ENCODE data around the gene ERICH6B.

DNA sequence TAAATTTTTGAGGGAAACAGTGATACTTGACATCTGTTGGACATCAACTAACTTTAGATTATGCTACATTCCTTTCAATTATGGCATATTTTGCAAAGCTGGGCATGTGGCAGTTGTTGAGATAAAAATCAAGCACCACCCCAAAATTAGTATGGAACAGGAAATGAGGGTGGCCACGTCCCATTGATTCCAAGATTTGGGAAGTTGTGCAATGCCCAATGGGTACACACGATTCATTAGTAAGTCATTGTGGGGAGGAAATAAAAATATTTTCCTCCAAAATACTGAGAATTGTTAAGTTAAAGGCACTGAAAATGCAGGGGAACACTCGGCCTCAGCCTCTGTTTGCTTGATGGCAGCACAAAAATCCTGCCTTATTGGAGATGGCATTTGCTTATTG is 7.6 kb downstream of the ERICH6B start:
- TF ChIP-seq, protein P1, sequence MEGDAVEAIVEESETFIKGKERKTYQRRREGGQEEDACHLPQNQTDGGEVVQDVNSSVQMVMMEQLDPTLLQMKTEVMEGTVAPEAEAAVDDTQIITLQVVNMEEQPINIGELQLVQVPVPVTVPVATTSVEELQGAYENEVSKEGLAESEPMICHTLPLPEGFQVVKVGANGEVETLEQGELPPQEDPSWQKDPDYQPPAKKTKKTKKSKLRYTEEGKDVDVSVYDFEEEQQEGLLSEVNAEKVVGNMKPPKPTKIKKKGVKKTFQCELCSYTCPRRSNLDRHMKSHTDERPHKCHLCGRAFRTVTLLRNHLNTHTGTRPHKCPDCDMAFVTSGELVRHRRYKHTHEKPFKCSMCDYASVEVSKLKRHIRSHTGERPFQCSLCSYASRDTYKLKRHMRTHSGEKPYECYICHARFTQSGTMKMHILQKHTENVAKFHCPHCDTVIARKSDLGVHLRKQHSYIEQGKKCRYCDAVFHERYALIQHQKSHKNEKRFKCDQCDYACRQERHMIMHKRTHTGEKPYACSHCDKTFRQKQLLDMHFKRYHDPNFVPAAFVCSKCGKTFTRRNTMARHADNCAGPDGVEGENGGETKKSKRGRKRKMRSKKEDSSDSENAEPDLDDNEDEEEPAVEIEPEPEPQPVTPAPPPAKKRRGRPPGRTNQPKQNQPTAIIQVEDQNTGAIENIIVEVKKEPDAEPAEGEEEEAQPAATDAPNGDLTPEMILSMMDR (conservative IDR thresholded peaks at IDR 0.05 in 1 of 2, IDR thresholded peaks at IDR 0.05 in 1 of 2; ENCODE audit: extremely low read depth in 1 of 2, insufficient read depth in 1 of 2, low read depth in 1 of 2, low read length in 2 of 2): no peak
- TF ChIP-seq EZH2 (IDR thresholded peaks at IDR 0.05; ENCODE audit: borderline replicate concordance, low read length): no peak
